Fibroblast of lung (primary cell): ENCODE results near the gene ERH.

Experiments
- EZH2 ChIP-seq: IDR thresholded peaks from 2 replicates; pipeline ENCODE4 v1.5.1; 2012; ENCODE audit warnings: low read length, control low read depth, mild to moderate bottlenecking; ENCODE audit errors: missing control alignments
- TF ChIP-seq, protein P1 (sequence below), 2 donors: IDR thresholded peaks in 1 of 2; conservative IDR thresholded peaks in 1 of 2; 1 replicate in 1 of 2; 2 replicates in 1 of 2; pipeline ENCODE4 v1.5.1; 2011 to 2012; ENCODE audit warnings: low read length in 2 of 2, control low read depth in 1 of 2, inconsistent platforms in 1 of 2, low read depth in 1 of 2, mild to moderate bottlenecking in 1 of 2

DNA sequence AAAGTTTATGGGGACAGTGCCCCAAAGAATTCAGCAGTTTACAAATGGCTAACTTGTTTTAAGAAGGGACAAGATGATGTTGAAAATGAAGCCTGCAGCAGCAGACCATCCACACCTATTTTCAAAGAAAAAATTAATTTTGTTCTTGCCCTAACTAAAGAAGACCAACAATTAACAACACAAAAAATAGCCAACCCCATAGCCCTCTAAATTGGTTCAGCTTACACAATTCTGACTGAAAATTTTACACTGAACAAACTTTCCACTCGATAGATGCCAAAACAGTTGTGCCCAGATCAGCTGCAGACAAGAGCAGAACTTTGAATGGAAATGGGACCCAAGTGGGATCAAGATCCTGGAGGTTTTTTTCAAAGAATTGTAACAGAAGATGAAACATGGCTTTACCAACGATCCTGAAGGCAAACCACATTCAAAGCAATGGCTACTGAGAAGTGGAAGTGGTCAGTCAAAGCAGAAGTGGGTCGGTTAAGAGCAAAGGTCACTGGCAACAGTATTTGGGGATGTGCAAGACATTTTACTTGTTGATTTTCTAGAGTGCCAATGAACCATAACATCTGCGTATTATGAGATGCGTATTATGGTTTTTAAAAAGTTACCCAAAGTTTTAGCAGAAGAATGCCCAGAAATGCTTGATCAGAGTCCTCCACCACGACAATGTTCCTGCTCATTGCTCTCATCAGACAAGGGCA is 30.3 kb upstream of the ERH start:
- TF ChIP-seq, protein P1, sequence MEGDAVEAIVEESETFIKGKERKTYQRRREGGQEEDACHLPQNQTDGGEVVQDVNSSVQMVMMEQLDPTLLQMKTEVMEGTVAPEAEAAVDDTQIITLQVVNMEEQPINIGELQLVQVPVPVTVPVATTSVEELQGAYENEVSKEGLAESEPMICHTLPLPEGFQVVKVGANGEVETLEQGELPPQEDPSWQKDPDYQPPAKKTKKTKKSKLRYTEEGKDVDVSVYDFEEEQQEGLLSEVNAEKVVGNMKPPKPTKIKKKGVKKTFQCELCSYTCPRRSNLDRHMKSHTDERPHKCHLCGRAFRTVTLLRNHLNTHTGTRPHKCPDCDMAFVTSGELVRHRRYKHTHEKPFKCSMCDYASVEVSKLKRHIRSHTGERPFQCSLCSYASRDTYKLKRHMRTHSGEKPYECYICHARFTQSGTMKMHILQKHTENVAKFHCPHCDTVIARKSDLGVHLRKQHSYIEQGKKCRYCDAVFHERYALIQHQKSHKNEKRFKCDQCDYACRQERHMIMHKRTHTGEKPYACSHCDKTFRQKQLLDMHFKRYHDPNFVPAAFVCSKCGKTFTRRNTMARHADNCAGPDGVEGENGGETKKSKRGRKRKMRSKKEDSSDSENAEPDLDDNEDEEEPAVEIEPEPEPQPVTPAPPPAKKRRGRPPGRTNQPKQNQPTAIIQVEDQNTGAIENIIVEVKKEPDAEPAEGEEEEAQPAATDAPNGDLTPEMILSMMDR (conservative IDR thresholded peaks at IDR 0.05 in 1 of 2, IDR thresholded peaks at IDR 0.05 in 1 of 2; ENCODE audit: low read depth in 1 of 2, low read length in 2 of 2): no peak
- no peak for TF ChIP-seq EZH2
